Left lung (tissue), 10 donors: Measurements from ENCODE around the gene ARL16. TPM values are rescaled to one million over a fixed set of nuclear protein-coding genes. Genes with fewer than 3 reads are reported as not detected.

Source experiments
- ATAC-seq: fragments of 200-7000 bp; cut with Tn5 transposase; one replicate; pipeline ENCODE4 v1.9.1; 2020; ENCODE audit warnings: moderate library complexity
- DNase-seq, 4 donors: peaks; one replicate each; pipeline ENCODE4 v3.0.0-alpha.2; 2013 to 2020
- H3K27ac ChIP-seq, 2 donors: fragments of 200-600 bp; sonication (generic) in 1 of 2; one replicate each; pipeline versions ENCODE4 v1.5.0 to v1.8.0; 2020 to 2021
- H3K27me3 ChIP-seq, 2 donors: fragments of 200-600 bp; sonication (generic) in 1 of 2; one replicate each; pipeline versions ENCODE4 v1.5.0 to v1.8.0; 2020 to 2021
- H3K36me3 ChIP-seq, 2 donors: fragments of 200-600 bp; sonication (generic) in 1 of 2; one replicate each; pipeline versions ENCODE4 v1.5.0 to v1.8.0; 2020 to 2021
- H3K4me1 ChIP-seq, 2 donors: fragments of 200-600 bp; one replicate each; pipeline ENCODE4 v1.8.0; 2021
- H3K4me3 ChIP-seq, 2 donors: fragments of 200-600 bp; sonication (generic) in 1 of 2; one replicate each; pipeline versions ENCODE4 v1.5.0 to v1.8.0; 2020 to 2021; ENCODE audit warnings: mild to moderate bottlenecking in 1 of 2
- H3K9me3 ChIP-seq, 2 donors: fragments of 200-600 bp; sonication (generic) in 1 of 2; one replicate each; pipeline versions ENCODE4 v1.5.0 to v1.8.0; 2020 to 2021
- CTCF ChIP-seq, 2 donors: fragments of 200-600 bp; sonication (generic) in 1 of 2; IDR thresholded peaks; one replicate each; pipeline versions ENCODE4 v1.5.0 to v1.8.0; 2021; ENCODE audit warnings: antibody characterized with exemption in 2 of 2
- intact Hi-C, 2 donors: fragments of 100-400 bp; cut with DNase I; formaldehyde crosslinking; loops; one replicate each; pipeline versions ENCODE4 v1.11.2 to v1.14.2; 2022
- polyA plus RNA-seq, 6 donors: library from polyadenylated mRNA; unstranded; fragments of 120-200 nt; gene quantifications; one replicate each; pipeline ENCODE4 v1.2.1, GENCODE V29; 2013; ENCODE audit not compliant: insufficient read length in 6 of 6
- total RNA-seq, 2 donors: library from RNA; stranded (reverse); fragmentation: NEBNext Ultra II Directional; extraction: Animal tissue kit (Norgen Biotek cat#: 25700); gene quantifications; one replicate each; pipeline ENCODE4 v1.2.1, GENCODE V29; 2021
- donor health status: DM: no; HTN: yes; CAD: no.
- donor health status: DM: no; HTN: no; CAD: no.

The ARL16 gene
- total and polyA plus RNA-seq, 8 donors: 22.5 to 48.1 (median 41.9) TPM

- DNase-seq (no peak), ATAC-seq (no peak)
- Histone ChIP-seq H3K27ac (no peak overlapping the region), H3K27me3 (no peaks in the 10 kb centered on the region), H3K9me3 (no peaks in the 10 kb centered on the region), H3K4me3 (no peak overlapping the region), H3K4me1 (peaks cover 14 to 34% of the 10 kb centered on the region in 2 donors), H3K36me3 (peaks cover 0 to 63% of the 10 kb centered on the region in 2 donors)
- intact Hi-C loops: no loop called here
- TF ChIP-seq CTCF (IDR thresholded peaks at IDR 0.05): no peak
Measured at GRCh38 chr17:81686614-81687013, 3.0 kb upstream of the ARL16 start.

GRCh38 chr17:81685108-81685507 lies 1.5 kb upstream of the ARL16 start:
- peak overlapping the region in 1 of 2 donors; percentile 93 for H3K4me3 ChIP-seq
- peaks cover 14 to 34% of the 10 kb centered on the region in 2 donors for H3K4me1 ChIP-seq
- ATAC-seq (no peak), DNase-seq (no peak)
- no peaks in the 10 kb centered on the region for H3K27me3 ChIP-seq
- no peak for TF ChIP-seq CTCF (IDR thresholded peaks at IDR 0.05)
- intact Hi-C loops: no loop called here
- H3K27ac ChIP-seq: peak overlapping the region in 1 of 2 donors; percentile 87
- H3K9me3 ChIP-seq: no peaks in the 10 kb centered on the region
- H3K36me3 ChIP-seq: peaks cover 0 to 60% of the 10 kb centered on the region in 2 donors

DNA sequence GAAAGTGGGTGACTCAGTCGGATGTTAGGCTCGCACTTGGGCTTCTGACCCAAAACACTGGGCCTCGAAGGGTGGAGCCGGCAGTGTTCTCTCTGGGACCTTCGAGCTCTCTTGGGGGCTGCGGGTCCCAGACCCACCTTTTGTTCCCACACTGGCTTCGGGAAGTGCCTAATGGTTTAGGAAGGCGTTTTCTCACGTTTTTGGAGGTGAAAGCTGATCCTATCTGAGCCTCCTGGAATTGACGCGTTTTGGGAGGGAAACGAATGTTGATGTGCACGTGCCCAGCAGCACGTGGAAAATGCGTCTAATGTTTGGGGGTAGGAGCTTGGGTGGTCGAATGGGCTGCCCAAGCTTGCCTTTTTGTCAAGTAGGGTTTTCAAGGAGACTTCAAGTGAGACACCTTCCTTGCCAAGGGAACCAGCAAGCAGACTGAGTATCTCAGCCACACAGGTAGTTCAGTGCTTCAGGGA lies 880 bp upstream of the ARL16 start:
- H3K4me3 ChIP-seq: peak overlapping the region; percentile 93 to 100
- no peak for ATAC-seq
- intact Hi-C loops: no loop called here

DNA sequence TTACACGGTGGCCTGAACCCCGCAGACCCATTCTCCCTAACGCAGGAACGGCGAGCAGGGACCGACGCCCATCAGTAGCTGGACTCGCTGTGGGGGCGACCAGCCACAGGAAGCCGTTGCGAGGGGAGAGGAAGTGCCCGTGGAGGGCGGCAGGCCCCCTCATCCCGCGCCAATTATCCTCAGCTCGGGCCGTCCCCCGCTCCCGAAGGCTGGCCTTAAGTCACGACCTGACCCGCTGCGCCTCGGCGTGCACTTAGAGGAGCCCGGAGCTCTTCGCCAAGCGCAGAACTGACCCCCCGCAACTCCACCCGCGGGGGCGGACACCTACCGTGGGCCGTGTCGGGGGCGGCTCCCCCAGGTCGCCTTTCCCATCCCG lies 401 bp downstream of the ARL16 start:
- TF ChIP-seq CTCF (IDR thresholded peaks at IDR 0.05): no peak
- DNase-seq (no peak), ATAC-seq (peak; percentile 24)
- peaks cover 0 to 43% of the 10 kb centered on the region in 2 donors for H3K36me3 ChIP-seq
- H3K4me3 ChIP-seq: peak overlapping the region; percentile 93 to 100
- no peaks in the 10 kb centered on the region for H3K27me3 ChIP-seq
- peaks cover 14 to 34% of the 10 kb centered on the region in 2 donors for H3K4me1 ChIP-seq
- peak overlapping the region; percentile 73 to 87 for H3K27ac ChIP-seq
- intact Hi-C loops: no loop called here
- H3K9me3 ChIP-seq: no peaks in the 10 kb centered on the region

More for the DNA sequence above, 880 bp upstream of the ARL16 start:
- Histone ChIP-seq H3K36me3 (peaks cover 0 to 56% of the 10 kb centered on the region in 2 donors), H3K4me1 (peaks cover 14 to 34% of the 10 kb centered on the region in 2 donors), H3K27me3 (no peaks in the 10 kb centered on the region), H3K9me3 (no peaks in the 10 kb centered on the region), H3K27ac (peak overlapping the region; percentile 73 to 87)
- no peak for DNase-seq
- TF ChIP-seq CTCF (IDR thresholded peaks at IDR 0.05): no peak

DNA sequence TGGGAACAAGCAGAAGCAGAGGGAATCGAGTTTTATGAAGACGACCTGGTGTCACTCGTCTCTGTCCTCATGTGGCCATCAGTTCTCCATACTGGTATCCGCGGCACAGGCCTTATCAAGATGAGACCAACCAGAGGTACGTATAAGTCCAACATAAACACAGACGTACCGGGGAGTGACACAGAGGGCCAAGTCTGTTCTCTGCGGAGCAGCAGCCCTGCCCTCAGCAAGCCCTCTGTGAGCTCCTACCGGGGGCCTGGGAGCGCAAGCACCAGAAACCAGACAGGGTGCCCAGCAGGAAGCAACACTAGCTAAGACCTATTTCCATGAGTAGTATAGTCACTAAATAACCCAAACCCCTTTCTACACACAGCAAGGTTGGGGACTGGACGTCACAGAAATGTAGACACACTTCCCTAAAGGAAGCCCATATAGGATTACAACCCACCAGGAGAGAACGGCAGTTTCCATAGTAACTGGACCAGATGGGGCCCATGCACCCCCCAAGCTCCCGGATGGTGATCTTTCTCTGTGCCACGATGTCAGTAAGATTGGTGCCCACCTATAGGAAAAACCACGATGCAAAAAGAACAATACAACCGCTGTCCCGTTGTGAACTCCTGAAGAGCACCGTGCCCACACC lies 911 bp downstream of the ARL16 start:
- ATAC-seq (no peak), DNase-seq (no peak)
- peaks cover 0 to 38% of the 10 kb centered on the region in 2 donors for H3K36me3 ChIP-seq
- peak overlapping the region; percentile 93 to 100 for H3K4me3 ChIP-seq
- H3K4me1 ChIP-seq: peaks cover 14 to 34% of the 10 kb centered on the region in 2 donors
- no peaks in the 10 kb centered on the region for H3K27me3 ChIP-seq
- H3K27ac ChIP-seq: peak overlapping the region in 1 of 2 donors; percentile 87
- TF ChIP-seq CTCF (IDR thresholded peaks at IDR 0.05): no peak
- intact Hi-C loops: no loop called here
- no peaks in the 10 kb centered on the region for H3K9me3 ChIP-seq
